Neural cell (in vitro differentiated cells): ENCODE data around the gene MAP2. TPM values are rescaled to one million over a fixed set of nuclear protein-coding genes. Genes with fewer than 3 reads are reported as not detected.

Source experiments
- H2AFZ ChIP-seq: fragments of 200-600, 300-800 bp; sonication (generic), shearing (Covaris generic); 2 replicates; pipeline ENCODE4 v1.6.0; 2014; ENCODE audit warnings: low read depth, mild to moderate bottlenecking, antibody characterized with exemption, low read length, moderate library complexity
- H3F3A ChIP-seq: fragments of 200-600 bp; shearing (Covaris generic); 2 replicates; pipeline ENCODE4 v1.6.1; 2016; ENCODE audit warnings: mild to moderate bottlenecking, moderate library complexity, mixed read lengths, antibody characterized with exemption, low read length; ENCODE audit not compliant: insufficient read depth, poor library complexity, severe bottlenecking
- H3K27ac ChIP-seq: fragments of 200-600, 300-800 bp; sonication (generic), shearing (Covaris generic); 2 replicates; pipeline ENCODE4 v1.5.1; 2014; ENCODE audit warnings: mild to moderate bottlenecking, low read length, moderate library complexity
- H3K27me3 ChIP-seq: fragments of 300-800, 200-600 bp; sonication (generic), shearing (Covaris generic); 2 replicates; pipeline ENCODE4 v1.6.0; 2014; ENCODE audit warnings: mild to moderate bottlenecking, low read depth, low read length, moderate library complexity; ENCODE audit not compliant: insufficient read depth
- H3K36me3 ChIP-seq: fragments of 300-800, 200-600 bp; sonication (generic), shearing (Covaris generic); 2 replicates; pipeline ENCODE4 v1.5.1; 2014; ENCODE audit warnings: mild to moderate bottlenecking, antibody characterized with exemption, low read length, moderate library complexity; ENCODE audit not compliant: insufficient read depth
- H3K4me2 ChIP-seq: fragments of 300-800, 200-600 bp; sonication (generic), shearing (Covaris generic); 2 replicates; pipeline ENCODE4 v1.6.0; 2014; ENCODE audit warnings: mild to moderate bottlenecking, low read length
- H3K4me3 ChIP-seq: fragments of 300-800, 200-600 bp; sonication (generic), shearing (Covaris generic); 2 replicates; pipeline ENCODE4 v1.5.1; 2014; ENCODE audit warnings: mild to moderate bottlenecking, low read length, moderate library complexity
- H3K79me2 ChIP-seq: fragments of 200-600 bp; shearing (Covaris generic); replicated peaks from 2 replicates; pipeline ENCODE4 v1.6.0; 2014; ENCODE audit warnings: mild to moderate bottlenecking, low read length, moderate library complexity; ENCODE audit not compliant: insufficient read depth
- H3K9ac ChIP-seq: fragments of 300-800, 200-600 bp; sonication (generic), shearing (Covaris generic); 2 replicates; pipeline ENCODE4 v1.6.1; 2016; ENCODE audit warnings: mild to moderate bottlenecking, low read length, mixed read lengths
- H3K9me2 ChIP-seq: fragments of 200-600 bp; shearing (Covaris generic); 2 replicates; pipeline ENCODE4 v1.6.1; 2016; ENCODE audit warnings: mild to moderate bottlenecking, low read length, mixed read lengths; ENCODE audit not compliant: insufficient read depth
- H3K9me3 ChIP-seq: fragments of 200-600, 300-800 bp; sonication (generic), shearing (Covaris generic); 2 replicates; pipeline ENCODE4 v1.6.1; 2016; ENCODE audit warnings: mild to moderate bottlenecking, mixed run types, low read length, moderate library complexity, mixed read lengths
- H4K20me1 ChIP-seq: fragments of 200-600 bp; shearing (Covaris generic); 2 replicates; pipeline ENCODE4 v1.6.1; 2016; ENCODE audit warnings: mild to moderate bottlenecking, mixed run types; ENCODE audit not compliant: insufficient read depth
- CTCF ChIP-seq: fragments of 450-650 bp; IDR thresholded peaks from 2 replicates; pipeline ENCODE4 v1.5.1; 2014; ENCODE audit warnings: antibody characterized with exemption, mild to moderate bottlenecking, moderate library complexity; ENCODE audit not compliant: poor library complexity, severe bottlenecking
- EP300 ChIP-seq: fragments of 450-650 bp; conservative IDR thresholded peaks from 2 replicates; pipeline ENCODE4 v1.6.1; 2014; ENCODE audit warnings: antibody characterized with exemption, mild to moderate bottlenecking, moderate library complexity; ENCODE audit not compliant: poor library complexity, severe bottlenecking
- EZH2 ChIP-seq: fragments of 200-600, 300-800 bp; shearing (Covaris generic), sonication (generic); IDR thresholded peaks from 2 replicates; pipeline ENCODE4 v1.6.1; 2014; ENCODE audit warnings: antibody characterized with exemption, low read length, borderline replicate concordance, mild to moderate bottlenecking; ENCODE audit not compliant: insufficient read depth, poor library complexity, severe bottlenecking
- MXI1 ChIP-seq: fragments of 450-650 bp; conservative IDR thresholded peaks from 2 replicates; pipeline ENCODE4 v1.6.1; 2014; ENCODE audit warnings: antibody characterized with exemption, mild to moderate bottlenecking; ENCODE audit not compliant: poor library complexity, severe bottlenecking
- POLR2AphosphoS5 ChIP-seq: IDR thresholded peaks from 2 replicates; pipeline ENCODE4 v1.6.1; 2012
- RAD21 ChIP-seq: fragments of 450-650 bp; conservative IDR thresholded peaks from 2 replicates; pipeline ENCODE4 v1.6.1; 2014; ENCODE audit warnings: antibody characterized with exemption, mild to moderate bottlenecking, moderate library complexity
- REST ChIP-seq: IDR thresholded peaks from 2 replicates; pipeline ENCODE4 v1.6.1; 2012; ENCODE audit warnings: borderline replicate concordance
- SMC3 ChIP-seq: fragments of 450-650 bp; conservative IDR thresholded peaks from 2 replicates; pipeline ENCODE4 v1.6.1; 2014; ENCODE audit warnings: antibody characterized with exemption, mild to moderate bottlenecking, moderate library complexity; ENCODE audit not compliant: poor library complexity
- TAF1 ChIP-seq: IDR thresholded peaks from 2 replicates; pipeline ENCODE4 v1.6.1; 2012; ENCODE audit warnings: low read depth
- polyA plus RNA-seq: library from polyadenylated mRNA; depleted of rRNA; stranded (reverse); fragments of >200 nt; gene quantifications from 2 replicates; pipeline ENCODE4 v1.2.3, GENCODE V29; 2014

The MAP2 gene
- polyA plus RNA-seq, 1 donor from 2014 or later, result 450 TPM

- H3K9ac ChIP-seq, result no peak overlapping the region
- no peaks in the 10 kb centered on the region for H3F3A ChIP-seq
- H3K9me2 ChIP-seq, result no peaks in the 10 kb centered on the region
- TF ChIP-seq TAF1 (no peak), MXI1 (no peak), POLR2AphosphoS5 (no peak), RAD21 (no peak), EP300 (no peak), SMC3 (no peak), CTCF (no peak), EZH2 (no peak), REST (no peak)
- no peak overlapping the region for H3K4me3 ChIP-seq
- no peaks in the 10 kb centered on the region for H3K27me3 ChIP-seq
- H4K20me1 ChIP-seq, result no peaks in the 10 kb centered on the region
- H3K4me2 ChIP-seq, result no peak overlapping the region
- no peaks in the 10 kb centered on the region for H3K79me2 ChIP-seq
- H3K9me3 ChIP-seq, result peaks cover 3% of the 10 kb centered on the region
- no peak overlapping the region for H3K27ac ChIP-seq
- no peak overlapping the region for H2AFZ ChIP-seq
- no peaks in the 10 kb centered on the region for H3K36me3 ChIP-seq
These were observed 337.7 kb downstream of the MAP2 start for GRCh38 chr2:209761566-209761965.

GRCh38 chr2:209762563-209762962 is 338.7 kb downstream of the MAP2 start:
- TF ChIP-seq EZH2 (no peak), SMC3 (no peak), TAF1 (no peak), POLR2AphosphoS5 (no peak), EP300 (no peak), MXI1 (no peak), RAD21 (no peak), CTCF (no peak), REST (no peak)
- Histone ChIP-seq H3K4me3 (no peak overlapping the region), H3K79me2 (no peaks in the 10 kb centered on the region), H3K27me3 (no peaks in the 10 kb centered on the region), H3K36me3 (no peaks in the 10 kb centered on the region), H3K9ac (no peak overlapping the region), H3K27ac (no peak overlapping the region), H3K9me3 (peaks cover 3% of the 10 kb centered on the region), H2AFZ (no peak overlapping the region), H3K9me2 (no peaks in the 10 kb centered on the region), H3K4me2 (no peak overlapping the region), H3F3A (no peaks in the 10 kb centered on the region), H4K20me1 (no peaks in the 10 kb centered on the region)
